Stimulated activated CD8-positive, alpha-beta memory T cell treated with anti-CD3 and anti-CD28 coated beads, Interleukin-15, amount 100 ng/mL, for 48 hours (primary cell): Measurements from ENCODE around the gene ATP5F1D.
"Not testable (repeated sequence)": the region's sequence is repeated elsewhere in the genome, so short reads cannot be mapped to it uniquely, and the experiment has no call there.

Experiments used
- DNase-seq, 2 donors: peaks; one replicate each; pipeline ENCODE4 v3.0.0-alpha.2; 2020; ENCODE audit warnings: low read depth in 2 of 2

The ATP5F1D gene

DNA sequence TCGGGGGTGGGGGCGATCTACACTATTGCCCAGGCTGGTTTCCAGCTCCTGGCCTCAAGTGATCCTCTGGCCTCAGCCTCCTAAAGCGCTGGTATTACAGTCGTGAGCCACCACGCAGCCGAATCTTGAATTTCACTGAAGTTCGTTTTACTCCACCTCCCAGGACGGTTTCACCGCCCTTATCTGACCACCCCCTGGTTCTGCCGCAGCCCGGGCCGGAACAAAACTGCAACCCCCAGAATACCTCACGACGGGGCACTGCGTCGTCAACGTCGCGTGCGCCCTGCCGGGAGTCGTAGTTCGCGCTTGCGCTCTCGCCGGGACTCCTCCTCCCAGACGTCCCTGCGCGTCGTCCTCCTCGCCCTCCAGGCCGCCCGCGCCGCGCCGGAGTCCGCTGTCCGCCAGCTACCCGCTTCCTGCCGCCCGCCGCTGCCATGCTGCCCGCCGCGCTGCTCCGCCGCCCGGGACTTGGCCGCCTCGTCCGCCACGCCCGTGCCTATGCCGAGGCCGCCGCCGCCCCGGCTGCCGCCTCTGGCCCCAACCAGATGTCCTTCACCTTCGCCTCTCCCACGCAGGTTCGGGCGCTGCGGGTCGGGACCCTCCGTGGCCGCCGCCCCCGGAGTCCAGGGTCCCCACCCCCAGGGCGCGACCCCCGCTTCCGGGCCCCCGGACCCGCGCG, at the start of gene ATP5F1D:
TSS of gene ATP5F1D (plus strand) at position 335 of the 679 bp plus-strand sequence. CDS start at position 435, 100 bp downstream.
- DNase-seq: peak; percentile 92 to 99

DNA sequence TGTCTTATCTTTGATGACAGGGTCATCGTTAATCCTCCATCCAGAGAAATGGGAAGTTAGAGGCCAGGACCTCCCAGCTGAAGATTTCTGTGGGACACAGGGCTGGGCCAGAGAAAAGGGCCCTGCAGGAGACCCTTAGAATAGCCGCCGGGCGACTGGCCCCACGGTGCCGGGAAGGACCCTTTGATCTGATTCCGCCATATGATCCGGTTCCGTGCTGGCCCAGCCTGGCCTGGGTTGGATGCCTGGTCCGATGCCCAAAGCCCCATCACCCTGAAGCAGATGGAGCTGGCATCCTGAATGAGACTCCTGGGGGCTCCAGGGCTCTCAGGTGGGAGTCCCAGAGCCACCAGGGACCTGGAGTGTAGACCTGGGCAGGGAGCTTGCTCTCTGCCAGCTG, 42.0 kb upstream of the ATP5F1D start:
- no peak for DNase-seq

DNA sequence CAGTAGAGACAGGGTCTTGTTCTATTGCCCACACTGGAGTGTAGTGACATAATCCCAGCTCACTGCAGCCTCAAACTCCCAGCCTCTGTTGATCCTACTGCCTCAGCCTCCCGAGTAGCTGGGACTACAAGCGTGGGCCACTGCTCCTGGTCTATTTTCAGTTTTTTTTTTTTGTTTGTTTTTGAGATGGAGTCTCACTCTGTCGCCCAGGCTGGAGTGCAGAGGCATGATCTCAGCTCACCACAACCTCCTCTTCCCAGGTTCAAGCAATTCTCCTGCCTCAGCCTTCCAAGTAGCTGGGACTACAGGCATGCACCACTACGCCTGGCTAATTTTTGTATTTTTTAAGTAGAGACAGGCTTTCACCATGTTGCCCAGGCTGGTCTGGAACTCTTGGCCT, 40.9 kb upstream of the ATP5F1D start:
- not testable (repeated sequence) for DNase-seq

DNA sequence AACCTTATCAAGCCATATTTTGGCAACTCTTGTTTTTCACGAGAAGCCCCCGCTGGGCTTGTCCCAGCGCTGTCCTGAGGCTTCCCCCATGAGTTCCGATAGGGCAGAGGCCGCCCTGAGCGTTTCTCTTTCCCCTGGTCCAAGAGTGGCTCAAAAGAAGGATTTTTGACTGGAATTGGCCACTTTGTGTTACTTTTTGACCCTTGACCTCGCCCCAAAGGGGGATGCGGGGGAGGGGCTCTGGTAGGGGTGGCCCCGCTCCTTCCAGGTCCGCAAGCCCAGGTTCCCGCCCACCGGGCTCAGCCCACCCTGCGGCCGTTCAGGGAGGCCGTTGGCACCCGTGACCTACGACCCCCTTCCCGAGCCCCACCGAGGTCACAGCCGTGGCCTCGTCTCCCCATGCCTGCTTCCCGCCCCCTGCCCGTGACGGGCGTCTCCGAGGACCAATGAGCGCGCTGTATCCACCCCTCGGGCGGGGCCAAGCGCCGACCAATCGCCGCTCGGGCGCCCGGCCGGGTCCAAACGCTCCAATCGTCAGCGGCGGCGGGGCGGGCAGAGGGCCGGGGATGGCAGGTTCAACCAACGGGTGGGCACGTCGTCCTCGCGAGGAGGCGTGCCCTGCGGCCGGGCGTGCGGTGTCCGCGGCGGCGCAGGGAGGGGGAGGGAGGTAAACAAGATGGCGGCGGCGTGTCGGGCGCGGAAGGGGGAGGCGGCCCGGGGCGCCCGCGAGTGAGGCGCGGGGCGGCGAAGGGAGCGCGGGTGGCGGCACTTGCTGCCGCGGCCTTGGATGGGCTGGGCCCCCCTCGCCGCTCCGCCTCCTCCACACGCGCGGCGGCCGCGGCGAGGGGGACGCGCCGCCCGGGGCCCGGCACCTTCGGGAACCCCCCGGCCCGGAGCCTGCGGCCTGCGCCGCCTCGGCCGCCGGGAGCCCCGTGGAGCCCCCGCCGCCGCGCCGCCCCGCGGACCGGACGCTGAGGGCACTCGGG, 36.1 kb upstream of the ATP5F1D start, which contains the start of gene STK11:
TSS of gene STK11 (plus strand) at position 665 of the 986 bp plus-strand sequence. CDS start 1,136 bp downstream, outside the sequence.
- peak; percentile 99 to 100 for DNase-seq

DNA sequence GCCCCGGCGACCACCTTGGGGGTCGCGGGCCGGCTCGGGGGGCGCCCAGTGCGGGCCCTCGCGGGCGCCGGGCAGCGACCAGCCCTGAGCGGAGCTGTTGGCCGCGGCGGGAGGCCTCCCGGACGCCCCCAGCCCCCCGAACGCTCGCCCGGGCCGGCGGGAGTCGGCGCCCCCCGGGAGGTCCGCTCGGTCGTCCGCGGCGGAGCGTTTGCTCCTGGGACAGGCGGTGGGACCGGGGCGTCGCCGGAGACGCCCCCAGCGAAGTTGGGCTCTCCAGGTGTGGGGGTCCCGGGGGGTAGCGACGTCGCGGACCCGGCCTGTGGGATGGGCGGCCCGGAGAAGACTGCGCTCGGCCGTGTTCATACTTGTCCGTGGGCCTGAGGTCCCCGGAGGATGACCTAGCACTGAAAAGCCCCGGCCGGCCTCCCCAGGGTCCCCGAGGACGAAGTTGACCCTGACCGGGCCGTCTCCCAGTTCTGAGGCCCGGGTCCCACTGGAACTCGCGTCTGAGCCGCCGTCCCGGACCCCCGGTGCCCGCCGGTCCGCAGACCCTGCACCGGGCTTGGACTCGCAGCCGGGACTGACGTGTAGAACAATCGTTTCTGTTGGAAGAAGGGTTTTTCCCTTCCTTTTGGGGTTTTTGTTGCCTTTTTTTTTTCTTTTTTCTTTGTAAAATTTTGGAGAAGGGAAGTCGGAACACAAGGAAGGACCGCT, 35.2 kb upstream of the ATP5F1D start:
- no peak for DNase-seq

DNA sequence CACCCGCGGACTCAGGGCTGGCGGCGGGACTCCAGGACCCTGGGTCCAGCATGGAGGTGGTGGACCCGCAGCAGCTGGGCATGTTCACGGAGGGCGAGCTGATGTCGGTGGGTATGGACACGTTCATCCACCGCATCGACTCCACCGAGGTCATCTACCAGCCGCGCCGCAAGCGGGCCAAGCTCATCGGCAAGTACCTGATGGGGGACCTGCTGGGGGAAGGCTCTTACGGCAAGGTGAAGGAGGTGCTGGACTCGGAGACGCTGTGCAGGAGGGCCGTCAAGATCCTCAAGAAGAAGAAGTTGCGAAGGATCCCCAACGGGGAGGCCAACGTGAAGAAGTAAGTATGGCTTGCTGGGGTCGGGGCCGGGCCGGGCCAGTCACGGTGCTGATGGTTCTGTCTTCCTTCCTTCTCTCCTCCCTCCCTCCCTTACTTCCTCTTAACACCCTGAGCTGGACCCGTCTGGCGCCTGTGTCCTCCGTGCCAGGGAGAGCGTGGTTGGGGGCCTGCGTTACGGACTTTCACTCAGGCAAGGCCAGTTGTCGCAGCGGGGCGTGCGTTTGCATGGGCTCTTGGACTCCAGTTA, 34.6 kb upstream of the ATP5F1D start:
- DNase-seq: no peak

DNA sequence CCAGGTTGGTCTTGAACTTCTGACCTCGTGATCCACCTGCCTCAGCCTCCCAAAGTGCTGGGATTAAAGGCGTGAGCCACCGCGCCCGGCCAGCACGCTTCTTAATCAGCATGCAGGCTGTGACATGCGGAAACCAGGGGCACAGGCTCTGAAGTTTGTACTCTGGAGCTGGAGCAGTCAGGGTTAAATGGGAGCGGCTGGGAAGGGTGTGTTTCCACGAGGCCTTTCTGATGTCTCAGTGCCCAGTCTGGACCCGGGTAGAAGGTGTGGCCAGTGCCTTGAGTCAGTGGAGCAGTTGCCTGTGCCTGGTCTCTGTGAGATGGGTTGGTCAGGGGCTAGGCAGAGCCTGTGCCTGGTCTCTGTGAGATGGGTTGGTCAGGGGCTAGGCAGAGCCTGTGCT, 32.7 kb upstream of the ATP5F1D start:
- DNase-seq: not testable (repeated sequence)

DNA sequence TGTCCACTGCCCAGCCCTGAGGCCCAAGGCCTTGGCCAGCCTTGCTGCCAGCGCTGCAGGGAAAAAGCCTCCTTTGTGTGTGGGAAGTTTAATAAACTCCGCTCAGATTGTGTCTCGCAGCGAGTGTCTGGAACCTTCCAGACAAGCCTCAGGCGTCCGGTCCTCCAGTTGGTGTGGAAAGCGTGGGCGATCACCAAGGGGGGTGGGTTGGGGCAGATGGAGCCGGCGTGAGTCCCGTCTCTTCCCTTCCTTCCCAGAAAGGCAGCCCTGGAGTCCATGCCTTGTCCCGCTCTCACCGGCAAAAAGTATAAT, 31.4 kb upstream of the ATP5F1D start:
- no peak for DNase-seq

DNA sequence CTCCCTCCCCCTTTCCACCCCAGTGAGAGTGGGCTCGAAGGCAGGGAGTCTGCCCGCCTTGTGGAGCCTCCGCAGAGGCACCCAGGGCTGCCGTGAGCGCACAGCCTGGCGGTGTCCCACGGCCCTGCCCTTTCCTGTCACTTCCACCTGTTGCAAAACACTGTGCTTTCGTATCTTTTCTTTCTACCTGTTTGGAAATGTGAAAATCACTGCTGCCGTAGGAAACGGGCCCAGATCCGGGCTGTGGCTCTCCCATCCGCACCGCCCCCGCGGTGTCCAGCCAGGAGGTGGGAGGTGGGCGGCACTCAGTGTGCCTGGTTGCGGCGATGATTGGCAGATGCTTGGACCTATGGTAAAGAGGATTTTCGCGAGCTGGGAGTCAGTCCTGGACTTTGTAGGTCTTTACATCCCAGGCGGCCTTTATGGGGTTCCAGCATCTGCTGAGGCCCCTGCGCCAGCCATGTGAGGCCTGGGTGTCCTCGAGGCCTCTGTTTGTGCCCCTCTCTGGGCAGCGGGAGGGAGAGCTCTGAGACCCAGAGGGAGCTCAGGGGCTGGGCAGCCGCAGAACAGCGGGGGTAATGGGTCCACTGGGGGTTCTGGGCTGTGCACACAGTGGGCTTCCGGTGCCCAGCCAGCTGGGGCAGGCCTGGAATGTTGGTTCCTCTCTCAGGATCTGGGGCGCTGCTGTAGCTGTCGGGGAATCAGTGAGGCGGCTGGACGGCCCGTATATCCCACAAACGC, 29.9 kb upstream of the ATP5F1D start:
- no peak for DNase-seq

DNA sequence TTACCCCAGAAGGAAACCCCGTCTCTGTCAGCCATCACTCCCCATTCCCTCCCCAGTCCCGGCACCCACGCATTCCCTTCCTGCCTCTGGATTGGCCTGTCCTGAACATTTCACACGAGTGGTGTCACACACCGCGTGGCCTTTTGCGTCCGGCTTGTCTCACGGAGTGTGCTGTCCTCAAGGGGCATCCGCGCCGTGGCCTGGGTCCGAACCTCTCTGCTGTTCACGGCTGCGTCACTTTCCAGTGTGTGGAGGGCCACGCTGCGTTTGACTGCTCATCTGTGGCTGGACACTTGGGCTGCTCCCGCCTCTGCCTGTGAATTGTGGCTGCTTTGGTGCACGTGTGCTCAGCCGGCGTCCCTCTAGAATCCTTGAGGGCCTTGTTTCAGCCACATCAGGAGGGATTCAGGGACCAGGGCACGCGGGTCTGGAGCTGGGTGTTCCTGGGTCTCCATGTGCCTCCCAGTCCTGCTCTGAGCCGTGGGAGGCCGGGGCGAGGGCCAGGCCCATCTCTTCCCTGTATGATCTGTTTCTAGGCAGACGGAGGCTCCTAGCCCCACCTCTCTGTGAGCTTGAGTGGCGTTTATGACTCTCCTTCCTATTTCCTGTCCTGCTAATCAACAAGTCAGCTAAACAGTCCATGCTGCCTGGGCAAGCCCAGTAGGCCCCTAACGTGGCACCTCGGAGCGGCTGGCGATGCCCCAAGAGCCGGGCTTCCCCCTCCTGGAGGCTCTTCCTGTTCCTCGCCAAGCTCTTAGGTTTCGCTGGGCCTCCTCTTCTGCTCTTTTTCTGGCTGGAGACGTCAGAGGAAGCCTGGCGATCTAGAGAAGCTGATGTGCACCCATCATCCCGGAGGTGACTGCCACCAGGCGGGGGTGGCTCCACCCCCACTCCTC, 27.9 kb upstream of the ATP5F1D start:
- DNase-seq: no peak

DNA sequence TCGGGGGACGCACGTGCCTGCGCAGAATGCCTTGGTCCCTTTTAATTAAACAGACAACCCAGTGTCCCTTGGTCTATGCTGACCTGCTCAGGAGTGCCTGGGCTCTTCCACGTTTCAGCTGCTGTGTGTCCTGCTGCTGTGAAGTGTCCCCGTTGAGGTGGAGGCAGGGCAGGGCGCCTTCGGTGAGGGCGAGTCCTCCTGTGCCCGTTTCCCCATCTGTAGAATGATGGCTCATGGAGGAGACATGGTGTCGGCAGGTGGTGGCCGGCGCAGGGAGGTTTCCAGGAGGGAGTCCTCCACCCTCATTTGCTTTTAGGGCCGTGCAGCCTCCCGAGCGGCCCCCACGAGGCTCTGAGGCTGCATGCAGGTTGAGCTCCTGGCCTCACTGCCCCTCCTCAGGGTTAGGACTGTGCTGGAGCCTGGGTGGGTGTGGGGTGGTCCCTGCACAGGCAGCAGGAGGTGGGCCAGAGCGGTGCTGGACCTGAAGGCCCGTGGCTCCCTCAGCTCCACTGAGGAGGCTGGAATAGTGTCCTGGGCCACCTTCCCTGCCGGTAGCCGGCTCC, 27.2 kb upstream of the ATP5F1D start:
- DNase-seq: no peak

DNA sequence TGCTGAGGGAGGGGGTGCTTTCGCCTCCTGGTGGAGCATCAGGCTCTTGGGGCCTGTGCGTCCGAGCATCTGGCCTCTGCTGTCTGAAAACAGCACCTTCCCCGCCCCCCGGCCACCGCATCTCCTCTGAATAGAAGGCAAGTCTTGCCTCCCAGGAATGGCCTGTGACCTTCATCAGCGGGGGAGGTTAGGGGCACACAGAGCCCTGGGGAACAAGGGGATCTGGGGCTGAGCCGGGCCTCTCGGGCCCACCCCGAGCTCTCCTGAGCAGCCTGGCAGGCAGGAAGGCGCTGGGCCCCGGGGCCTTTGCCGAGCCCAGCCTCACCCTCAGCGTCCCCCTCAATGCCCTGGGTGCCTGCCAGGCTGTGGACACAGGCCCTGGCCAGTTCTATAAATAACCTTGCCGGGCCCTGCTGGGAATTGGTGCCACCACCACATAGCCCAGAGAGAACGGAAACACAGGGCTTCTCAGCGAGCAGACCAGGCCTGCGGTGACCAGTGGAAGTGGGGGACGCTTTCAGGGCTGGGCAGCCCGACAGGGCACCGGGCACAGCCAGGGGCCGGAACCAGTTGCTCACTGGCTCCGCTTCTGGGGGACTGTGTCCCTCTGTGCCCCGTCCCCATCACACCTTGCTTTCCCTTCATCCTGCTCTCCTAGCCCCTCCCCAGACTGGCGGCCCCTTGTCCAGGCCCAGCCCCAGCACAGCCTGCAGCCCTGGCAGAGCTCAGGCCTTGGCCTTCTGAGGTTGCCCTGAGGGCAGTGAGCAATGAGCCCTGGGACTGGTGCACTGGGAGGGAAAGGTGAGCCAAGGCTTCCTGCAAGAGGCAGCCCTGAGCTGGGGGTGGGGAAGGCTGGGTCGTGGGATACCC, 26.5 kb upstream of the ATP5F1D start:
- DNase-seq: no peak

DNA sequence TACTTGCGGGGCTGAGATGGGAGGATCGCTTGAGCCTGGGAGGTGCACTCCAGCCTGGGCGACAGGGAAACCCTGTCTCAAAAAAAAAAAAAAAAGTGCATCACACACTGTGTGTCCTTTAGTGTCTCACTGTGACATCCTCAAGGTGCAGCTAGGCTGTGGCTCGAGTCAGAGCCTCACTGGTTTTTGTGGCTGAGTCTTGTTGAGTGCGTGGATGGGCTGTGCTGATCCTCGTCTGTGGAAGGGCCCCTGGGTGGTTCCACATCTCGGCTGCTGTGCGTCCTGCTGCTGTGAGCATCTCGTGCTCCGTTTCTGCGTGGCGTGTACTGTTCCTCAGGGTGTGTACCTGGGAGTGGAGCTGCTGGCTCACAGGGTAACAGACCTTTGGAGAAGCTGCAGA, 24.8 kb upstream of the ATP5F1D start:
- DNase-seq: no peak

DNA sequence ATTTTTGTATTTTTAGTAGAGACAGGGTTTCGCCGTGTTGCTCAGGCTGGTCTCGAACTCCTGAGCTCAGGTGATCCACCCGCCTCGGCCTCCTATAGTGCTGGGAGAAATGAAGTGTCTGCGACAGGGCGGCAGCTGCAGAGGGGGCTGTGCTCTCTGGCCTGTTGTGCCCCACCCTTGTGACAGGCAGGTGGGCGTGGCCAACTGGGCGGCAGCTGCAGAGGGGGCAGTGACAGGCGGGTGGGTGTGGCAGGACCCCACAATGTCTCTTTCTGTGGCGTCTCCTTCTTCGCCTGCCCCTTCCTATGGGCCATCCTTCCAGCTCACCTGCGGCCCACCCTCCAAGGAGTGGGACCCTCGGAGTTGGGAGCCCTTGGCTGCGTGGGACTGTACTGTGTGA, 24.2 kb upstream of the ATP5F1D start:
- no peak for DNase-seq

DNA sequence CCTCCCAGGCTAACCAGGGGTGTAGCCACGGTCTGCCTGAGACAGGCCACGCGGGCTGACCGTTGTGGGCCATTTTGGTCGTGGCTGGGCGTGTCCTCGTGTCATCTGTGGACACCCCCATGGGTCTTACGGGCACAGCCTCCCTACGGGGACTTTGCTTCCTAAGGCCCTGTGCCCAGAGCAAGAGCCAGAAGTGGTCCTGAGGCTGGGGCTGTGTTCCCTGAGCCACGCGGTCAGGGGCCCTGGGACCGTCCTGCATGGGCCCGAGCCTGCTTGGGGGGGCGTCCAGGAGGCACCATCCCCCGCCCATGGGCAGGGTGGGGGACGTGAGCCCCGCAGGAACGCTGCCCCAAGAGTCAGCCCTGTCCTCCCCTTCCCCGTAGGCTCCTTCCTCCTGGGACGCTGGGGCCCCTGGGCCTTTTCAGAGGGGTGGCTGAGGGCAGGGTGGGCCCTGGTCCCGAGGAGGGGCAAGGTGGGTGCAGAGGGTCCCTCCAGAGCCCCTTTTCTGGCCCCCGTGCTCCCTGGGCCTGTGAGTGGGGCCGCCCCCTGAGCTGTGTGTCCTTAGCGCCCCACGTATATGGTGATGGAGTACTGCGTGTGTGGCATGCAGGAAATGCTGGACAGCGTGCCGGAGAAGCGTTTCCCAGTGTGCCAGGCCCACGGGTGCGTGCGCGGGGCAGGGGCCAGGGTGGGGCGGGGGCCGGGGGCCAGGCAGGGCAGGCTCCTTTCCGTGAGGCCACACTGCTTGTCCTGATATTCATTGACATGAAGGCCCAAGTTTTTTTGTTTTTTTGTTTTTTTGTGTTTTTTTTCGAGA, 22.6 kb upstream of the ATP5F1D start:
- no peak for DNase-seq

DNA sequence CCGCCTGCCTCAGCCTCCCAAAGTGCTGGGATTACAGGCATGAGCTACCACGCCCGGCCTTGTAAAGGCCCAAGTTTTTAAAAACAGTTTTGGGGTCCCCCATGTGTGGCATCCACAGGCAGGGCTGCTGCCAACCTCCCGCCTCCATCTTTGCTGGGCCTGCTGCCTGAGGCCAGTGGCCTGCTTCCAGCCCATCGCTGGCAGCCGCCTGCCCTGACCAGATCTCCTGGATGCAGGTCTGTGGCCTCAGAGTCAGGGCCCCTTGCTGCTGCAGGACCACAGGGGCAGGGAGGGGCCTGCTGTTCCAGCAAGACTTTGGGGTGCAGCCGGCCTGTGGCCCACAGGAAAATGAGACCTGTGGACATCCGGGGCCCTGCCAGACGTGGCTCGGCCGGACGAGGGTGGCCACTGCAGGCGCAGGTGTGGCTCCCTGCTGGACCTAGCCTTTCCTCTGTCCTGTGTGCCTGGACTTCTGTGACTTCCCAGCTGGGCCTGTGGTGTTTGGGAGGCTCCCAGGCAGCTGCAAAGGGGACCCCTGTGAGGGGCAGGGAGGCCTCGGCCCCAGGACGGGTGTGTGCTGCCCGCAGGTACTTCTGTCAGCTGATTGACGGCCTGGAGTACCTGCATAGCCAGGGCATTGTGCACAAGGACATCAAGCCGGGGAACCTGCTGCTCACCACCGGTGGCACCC, 21.6 kb upstream of the ATP5F1D start:
- DNase-seq: no peak

DNA sequence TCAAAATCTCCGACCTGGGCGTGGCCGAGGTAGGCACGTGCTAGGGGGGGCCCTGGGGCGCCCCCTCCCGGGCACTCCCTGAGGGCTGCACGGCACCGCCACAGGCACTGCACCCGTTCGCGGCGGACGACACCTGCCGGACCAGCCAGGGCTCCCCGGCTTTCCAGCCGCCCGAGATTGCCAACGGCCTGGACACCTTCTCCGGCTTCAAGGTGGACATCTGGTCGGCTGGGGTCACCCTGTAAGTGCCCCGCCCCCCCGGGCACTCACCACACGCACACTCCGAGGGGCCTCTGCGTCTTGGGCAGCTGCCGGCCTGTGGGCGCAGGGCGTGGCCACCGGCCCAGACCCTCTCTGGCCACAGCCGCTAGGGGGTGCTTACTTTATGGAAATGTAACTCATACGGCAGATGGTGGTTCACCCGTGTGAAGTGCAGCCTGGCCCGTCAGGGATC, 21.0 kb upstream of the ATP5F1D start:
- no peak for DNase-seq
